AG20443 (cell line): ENCODE data around the gene PKN3.
A peak's percentile ranks its signal among the peaks of the same experiment; 100 is the strongest.
"Not testable (repeated sequence)": the region's sequence is repeated elsewhere in the genome, so short reads cannot be mapped to it uniquely, and the experiment has no call there.

Experiments used
- DNase-seq: peaks from one replicate; pipeline ENCODE4 v3.0.0; 2012; ENCODE audit warnings: low spot score, mixed read lengths

Gene PKN3

GRCh38 chr9:128693738-128694137, 8.6 kb upstream of the PKN3 start:
- DNase-seq, result not testable (repeated sequence)

GRCh38 chr9:128694344-128694743, 8.0 kb upstream of the PKN3 start:
- no peak for DNase-seq

DNA sequence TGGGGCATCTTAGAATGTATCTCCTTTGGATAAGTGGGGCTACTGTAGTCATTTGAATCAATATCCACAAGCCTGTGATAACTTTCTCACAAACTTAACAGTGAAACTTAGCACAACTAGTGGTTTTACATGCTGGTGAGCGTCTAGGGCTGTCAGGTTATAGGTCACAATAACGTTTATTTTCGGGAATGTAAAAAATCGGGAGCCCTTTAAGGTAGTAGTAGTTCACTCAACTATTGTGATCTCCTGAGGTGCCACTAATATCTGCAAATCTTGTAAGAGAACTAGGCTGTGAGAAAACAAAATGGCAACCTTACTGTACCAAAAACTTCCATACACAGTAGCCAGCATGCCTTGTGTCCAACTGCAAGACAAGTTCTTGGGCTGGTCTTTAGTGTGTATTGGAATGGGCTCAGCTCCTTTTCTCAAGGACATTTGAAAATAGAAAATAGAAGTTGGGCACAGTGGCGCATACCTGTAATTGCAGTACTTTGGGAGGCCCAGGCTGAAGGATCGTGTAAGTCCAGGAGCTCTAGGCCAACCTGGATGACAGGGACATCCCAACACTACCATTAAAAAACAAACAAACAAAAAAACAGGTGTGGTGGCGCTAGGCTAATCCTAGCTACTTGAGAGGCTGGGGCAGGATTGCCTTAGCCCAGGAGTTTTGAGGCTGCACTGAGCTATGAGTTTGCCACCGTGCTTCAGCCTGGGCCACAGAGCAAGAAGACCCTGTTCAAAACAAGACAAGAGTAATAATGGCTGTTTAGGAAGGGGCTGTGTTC, 5.2 kb upstream of the PKN3 start:
- DNase-seq, result no peak

DNA sequence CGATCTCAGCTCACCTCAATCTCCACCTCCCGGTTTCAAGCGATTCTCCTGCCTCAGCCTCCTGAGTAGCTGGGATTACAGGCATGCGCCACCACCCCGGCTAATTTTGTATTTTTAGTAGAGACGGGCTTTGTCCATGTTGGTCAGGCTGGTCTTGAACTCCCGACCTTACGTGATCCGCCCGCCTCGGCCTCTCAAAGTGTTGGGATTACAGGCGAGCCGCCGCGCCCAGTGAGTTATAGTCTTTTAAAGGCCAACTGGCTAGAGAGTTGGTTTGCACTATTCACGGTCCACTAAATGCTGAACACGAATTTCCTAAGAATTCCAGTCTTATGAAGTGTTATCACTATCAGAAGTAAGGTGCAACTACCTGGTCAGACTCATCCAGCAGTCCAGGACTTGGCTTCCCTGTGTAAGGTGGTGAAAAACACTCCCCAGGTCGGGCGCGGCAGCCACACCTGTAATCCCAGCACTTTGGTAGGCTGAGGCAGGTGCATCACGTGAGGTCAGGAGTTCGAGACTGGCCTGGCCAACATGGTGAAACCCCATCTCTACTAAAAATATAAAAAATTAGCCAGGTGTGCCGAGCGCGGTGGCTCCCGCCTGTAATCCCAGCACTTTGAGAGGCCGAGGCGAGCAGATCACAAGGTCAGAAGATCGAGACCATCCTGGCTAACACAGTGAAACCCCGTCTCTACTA, 3.1 kb upstream of the PKN3 start:
- not testable (repeated sequence) for DNase-seq

- DNase-seq, result no peak
Observed at GRCh38 chr9:128701227-128701854, 962 bp upstream of the PKN3 start.

DNA sequence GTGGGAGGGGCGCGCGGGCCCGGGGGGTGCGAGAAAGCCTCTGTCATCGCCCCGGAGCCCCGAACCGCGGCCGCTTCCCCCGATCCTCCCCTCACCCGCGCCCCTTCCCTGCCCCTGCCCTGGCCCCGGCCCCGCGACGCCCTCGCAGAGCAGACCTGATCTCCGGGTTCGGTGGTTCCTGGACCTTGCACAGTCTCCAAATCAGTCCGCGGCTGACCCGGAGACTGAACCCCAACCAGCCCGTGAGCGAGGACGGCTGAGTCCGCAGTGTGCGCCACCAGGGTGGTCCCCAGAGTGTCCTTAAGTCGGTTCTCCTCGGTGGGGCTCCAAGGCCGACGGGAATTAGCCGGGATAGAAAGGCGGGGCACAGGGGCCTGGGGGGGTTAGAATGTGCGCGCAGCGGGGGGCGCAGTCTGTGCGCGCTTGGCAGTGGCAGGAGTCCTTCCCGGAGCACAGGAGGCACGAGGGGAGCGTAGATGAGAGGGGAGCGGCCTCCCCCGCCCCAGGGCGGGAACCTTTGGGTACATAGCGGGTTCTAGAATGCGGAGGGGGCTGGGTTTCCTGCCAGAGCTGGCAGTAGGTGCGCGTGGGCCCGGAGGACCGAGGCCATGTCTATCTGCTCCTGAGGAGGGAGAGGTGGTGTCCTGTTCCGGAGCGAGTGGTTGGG, 779 bp downstream of the PKN3 start:
- peak; percentile 41 for DNase-seq

DNA sequence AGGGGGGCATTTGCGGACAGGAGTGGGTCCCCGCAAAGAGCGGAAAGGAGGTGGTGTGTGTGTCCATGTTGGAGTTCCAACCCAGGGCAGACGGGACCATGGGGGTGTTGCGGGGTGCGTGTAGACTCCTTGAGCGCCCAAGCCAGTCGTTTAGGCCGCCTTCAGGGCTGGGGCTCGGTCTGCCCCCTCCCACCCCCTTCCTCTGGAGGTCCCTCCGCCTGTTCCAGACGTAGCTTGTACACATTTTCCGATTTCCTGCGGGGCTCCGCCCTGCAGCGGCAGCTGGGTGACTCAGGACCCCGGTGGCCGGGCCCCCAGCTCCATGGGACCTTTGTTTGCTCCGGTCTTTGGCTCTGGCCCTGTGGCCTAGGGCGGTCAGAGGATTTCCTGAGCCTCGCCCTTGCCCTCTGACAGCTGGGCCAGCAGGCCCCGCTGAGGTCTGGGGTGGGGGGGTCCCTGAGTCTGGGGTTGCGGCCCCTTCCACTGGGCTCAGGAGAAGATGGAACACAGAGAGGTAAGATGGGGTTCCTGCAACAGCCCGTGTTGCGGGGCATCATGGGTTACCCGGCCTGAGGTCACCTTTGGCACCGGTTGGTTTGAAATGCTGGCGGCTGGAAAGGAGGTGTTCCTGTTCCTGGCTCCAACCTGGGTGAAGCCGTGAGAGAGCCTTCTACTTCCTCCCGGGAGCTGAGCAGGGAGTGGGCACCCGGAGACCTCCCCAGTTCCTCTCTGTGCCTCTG, 1.5 kb downstream of the PKN3 start:
- no peak for DNase-seq

DNA sequence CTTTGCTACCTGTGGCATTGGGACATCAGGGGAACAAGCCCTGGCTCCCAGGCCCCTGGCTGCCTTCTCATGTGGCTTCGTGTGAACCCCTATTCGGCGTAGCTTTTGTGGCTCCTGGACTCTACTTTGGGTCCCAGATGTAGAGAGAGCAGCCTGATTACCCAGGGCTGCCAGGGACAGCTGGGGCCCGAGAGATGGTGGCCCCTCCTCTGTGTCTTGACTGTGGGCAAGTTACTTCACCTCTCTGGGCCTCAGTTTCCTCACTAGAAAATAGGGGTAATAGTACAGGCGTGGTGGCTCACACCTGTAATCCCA, 2.0 kb downstream of the PKN3 start:
- no peak for DNase-seq

DNA sequence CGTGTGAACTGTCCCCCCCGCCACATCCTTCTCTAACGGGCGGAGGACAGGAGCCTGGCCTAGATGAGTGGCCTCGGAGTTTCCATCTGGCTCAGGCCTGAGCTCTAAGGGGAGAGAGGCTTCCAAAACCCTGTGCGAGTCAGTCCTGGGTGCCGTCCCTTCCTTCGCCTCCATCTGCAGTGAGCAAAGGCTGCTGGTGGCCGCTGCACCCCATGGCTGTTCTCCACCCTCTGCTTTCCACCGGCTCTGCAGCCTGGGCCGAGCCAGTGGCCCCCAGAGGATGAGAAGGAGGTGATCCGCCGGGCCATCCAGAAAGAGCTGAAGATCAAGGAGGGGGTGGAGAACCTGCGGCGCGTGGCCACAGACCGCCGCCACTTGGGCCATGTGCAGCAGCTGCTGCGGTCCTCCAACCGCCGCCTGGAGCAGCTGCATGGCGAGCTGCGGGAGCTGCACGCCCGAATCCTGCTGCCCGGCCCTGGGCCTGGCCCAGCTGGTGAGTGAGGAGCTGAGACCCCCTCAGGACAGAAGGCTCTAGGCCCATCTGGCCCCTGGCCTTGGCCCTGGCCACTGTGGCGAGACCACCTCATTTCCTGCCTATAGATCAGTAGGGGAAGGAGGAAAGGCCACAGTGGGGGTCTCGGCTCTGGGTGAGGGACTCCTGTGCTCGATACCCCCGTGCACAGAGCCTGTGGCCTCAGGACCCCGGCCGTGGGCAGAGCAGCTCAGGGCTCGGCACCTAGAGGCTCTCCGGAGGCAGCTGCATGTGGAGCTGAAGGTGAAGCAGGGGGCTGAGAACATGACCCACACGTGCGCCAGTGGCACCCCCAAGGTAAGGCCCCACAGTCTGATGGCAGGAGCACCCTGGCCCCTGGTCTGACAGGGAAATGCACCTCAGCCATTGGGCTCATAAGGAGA, 3.0 kb downstream of the PKN3 start:
- no peak for DNase-seq

- no peak for DNase-seq
Observed at GRCh38 chr9:128706045-128706444, 3.7 kb downstream of the PKN3 start.

DNA sequence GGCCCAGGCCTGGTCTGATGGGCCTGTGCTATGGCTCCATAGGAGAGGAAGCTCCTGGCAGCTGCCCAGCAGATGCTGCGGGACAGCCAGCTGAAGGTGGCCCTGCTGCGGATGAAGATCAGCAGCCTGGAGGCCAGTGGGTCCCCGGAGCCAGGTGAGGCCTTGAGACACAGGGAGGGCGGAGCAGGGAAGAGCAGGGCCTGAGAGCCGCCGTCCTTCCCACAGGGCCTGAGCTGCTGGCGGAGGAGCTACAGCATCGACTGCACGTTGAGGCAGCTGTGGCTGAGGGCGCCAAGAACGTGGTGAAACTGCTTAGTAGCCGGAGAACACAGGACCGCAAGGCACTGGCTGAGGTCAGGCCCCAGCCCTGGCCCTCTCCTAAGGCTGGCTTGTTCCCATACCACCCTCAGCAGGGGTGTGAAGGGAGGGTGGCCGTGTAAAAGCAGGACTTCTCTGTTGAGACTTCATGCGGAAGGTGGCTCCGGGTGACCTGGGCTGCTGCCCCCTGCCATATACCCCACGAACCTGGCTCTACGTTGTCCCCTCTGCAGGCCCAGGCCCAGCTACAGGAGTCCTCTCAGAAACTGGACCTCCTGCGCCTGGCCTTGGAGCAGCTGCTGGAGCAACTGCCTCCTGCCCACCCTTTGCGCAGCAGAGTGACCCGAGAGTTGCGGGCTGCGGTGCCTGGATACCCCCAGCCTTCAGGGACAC, 4.5 kb downstream of the PKN3 start:
- DNase-seq, result no peak

GRCh38 chr9:128707446-128707845, 5.1 kb downstream of the PKN3 start:
- DNase-seq, result no peak

GRCh38 chr9:128712451-128713410, 10.4 kb downstream of the PKN3 start:
- no peak for DNase-seq

DNA sequence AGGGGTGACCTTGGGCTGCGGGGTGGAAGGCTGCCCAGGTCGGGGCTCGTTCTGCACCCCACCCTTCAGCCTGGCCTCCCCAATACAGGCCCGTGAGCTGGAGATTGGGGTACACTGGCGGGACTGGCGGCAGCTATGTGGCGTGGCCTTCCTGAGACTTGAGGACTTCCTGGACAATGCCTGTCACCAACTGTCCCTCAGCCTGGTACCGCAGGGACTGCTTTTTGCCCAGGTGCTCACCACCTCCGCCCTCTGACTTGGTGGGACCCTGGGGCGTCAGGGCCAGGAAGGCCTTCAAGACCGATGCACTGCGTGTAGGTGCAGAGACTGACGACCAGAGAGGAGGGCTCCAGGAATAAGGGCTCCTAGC, 11.1 kb downstream of the PKN3 start:
- no peak for DNase-seq

DNA sequence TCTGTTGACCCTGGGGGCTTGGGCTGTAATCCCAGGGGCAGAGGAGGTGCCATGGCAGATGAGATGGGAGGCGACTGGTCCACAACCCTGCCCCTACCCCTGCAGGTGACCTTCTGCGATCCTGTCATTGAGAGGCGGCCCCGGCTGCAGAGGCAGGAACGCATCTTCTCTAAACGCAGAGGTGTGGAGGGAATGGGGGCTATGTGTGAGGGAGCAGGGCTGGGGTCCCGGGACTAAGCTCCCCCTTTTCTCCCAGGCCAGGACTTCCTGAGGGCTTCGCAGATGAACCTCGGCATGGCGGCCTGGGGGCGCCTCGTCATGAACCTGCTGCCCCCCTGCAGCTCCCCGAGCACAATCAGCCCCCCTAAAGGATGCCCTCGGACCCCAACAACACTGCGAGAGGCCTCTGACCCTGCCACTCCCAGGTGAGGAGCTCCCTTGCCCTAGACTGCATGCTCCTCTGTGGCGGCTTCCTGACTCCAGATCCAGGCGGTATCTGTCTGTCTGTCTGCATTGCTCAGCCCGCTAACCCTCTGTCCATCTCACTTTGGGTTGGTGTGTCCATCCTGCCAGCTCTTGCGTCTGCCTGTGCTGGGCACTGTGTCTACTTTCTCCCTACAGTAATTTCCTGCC, 11.8 kb downstream of the PKN3 start:
- DNase-seq, result no peak

- no peak for DNase-seq
Observed at GRCh38 chr9:128714586-128715435, 12.5 kb downstream of the PKN3 start.

DNA sequence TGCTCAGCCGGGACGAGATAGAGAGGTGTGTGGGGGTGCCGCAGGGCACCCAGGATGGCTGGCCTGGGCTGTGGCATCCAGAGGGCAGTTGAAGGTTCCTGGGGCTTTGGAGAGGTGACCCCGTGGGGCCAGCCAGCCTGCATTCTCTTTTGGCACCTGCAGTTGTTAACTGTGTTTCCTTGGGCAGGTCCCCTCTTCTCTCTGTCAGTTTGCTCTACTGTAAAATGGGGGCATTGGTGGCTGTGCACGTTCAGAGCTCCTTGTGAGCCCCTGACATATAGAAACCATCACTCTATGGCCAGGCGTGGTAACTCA, 13.1 kb downstream of the PKN3 start:
- DNase-seq, result no peak
